Ectodermal cell (in vitro differentiated cells): ENCODE measurements around the gene LCN15.
"Not testable (repeated sequence)": the region's sequence is repeated elsewhere in the genome, so short reads cannot be mapped to it uniquely, and the experiment has no call there.

Experiments
- H3K27ac ChIP-seq: 2 replicates; pipeline ENCODE4 v1.7.0; 2013; ENCODE audit warnings: mild to moderate bottlenecking, low read depth, low read length; ENCODE audit not compliant: insufficient read depth, poor library complexity, severe bottlenecking
- H3K27me3 ChIP-seq: 2 replicates; pipeline ENCODE4 v1.7.0; 2013; ENCODE audit warnings: mild to moderate bottlenecking, low read length; ENCODE audit not compliant: insufficient read depth, control insufficient read depth, poor library complexity, severe bottlenecking
- H3K36me3 ChIP-seq: one replicate; pipeline ENCODE4 v1.7.0; 2013; ENCODE audit warnings: low read length; ENCODE audit not compliant: control insufficient read depth, insufficient read depth
- H3K4me1 ChIP-seq: one replicate; pipeline ENCODE4 v1.7.0; 2013; ENCODE audit warnings: low read length; ENCODE audit not compliant: control insufficient read depth, insufficient read depth
- H3K4me3 ChIP-seq: 2 replicates; pipeline ENCODE4 v1.7.0; 2013; ENCODE audit warnings: low read depth, low read length, control low read depth; ENCODE audit not compliant: insufficient read depth
- H3K9me3 ChIP-seq: 2 replicates; pipeline ENCODE4 v1.7.0; 2013; ENCODE audit warnings: mild to moderate bottlenecking, low read length, moderate library complexity; ENCODE audit not compliant: control insufficient read depth
- WGBS, 2 experiments: methylation state at CpG; one replicate each; pipeline ENCODE4 v1.1.7; 2013; ENCODE audit warnings: missing lambda C conversion rate in 2 of 2; 5-methylcytosine and 5-hydroxymethylcytosine counted together

The LCN15 gene

GRCh38 chr9:136786983-136787382, 22.7 kb upstream of the LCN15 start:
- H3K27ac ChIP-seq, H3K4me3 ChIP-seq, H3K27me3 ChIP-seq, H3K9me3 ChIP-seq, H3K4me1 ChIP-seq, H3K36me3 ChIP-seq: not testable (repeated sequence)
- WGBS, 2 experiments, result 56 to 70% methylated on average over 4 of the region's 4 CpGs

- Histone ChIP-seq H3K27me3 (no peaks in the 10 kb centered on the region), H3K9me3 (no peaks in the 10 kb centered on the region), H3K4me1 (peaks cover 8% of the 10 kb centered on the region), H3K36me3 (no peaks in the 10 kb centered on the region), H3K27ac (no peak overlapping the region), H3K4me3 (no peak overlapping the region)
- 80 to 83% methylated on average over 10 of the region's 10 CpGs for WGBS, 2 experiments
These were observed 22.1 kb upstream of the LCN15 start for GRCh38 chr9:136786451-136786850.

- WGBS, 2 experiments, result 92 to 93% methylated on average over 23 of the region's 23 CpGs
- H3K9me3 ChIP-seq, H3K36me3 ChIP-seq, H3K27ac ChIP-seq, H3K4me3 ChIP-seq, H3K27me3 ChIP-seq, H3K4me1 ChIP-seq: not testable (repeated sequence)
These were observed 21.4 kb upstream of the LCN15 start for GRCh38 chr9:136785565-136786355.

GRCh38 chr9:136784997-136785361, 20.7 kb upstream of the LCN15 start:
- no peaks in the 10 kb centered on the region for H3K36me3 ChIP-seq
- H3K4me1 ChIP-seq, result peaks cover 2% of the 10 kb centered on the region
- H3K27me3 ChIP-seq, result no peaks in the 10 kb centered on the region
- 91 to 96% methylated on average over 6 of the region's 6 CpGs for WGBS, 2 experiments
- H3K9me3 ChIP-seq, result no peaks in the 10 kb centered on the region
- H3K4me3 ChIP-seq, result no peak overlapping the region
- no peak overlapping the region for H3K27ac ChIP-seq

GRCh38 chr9:136784249-136784996, 20.1 kb upstream of the LCN15 start:
- Histone ChIP-seq H3K27me3 (no peaks in the 10 kb centered on the region), H3K27ac (no peak overlapping the region), H3K4me3 (no peak overlapping the region), H3K9me3 (no peaks in the 10 kb centered on the region), H3K36me3 (no peaks in the 10 kb centered on the region), H3K4me1 (no peaks in the 10 kb centered on the region)
- 71 to 81% methylated on average over 9 of the region's 9 CpGs for WGBS, 2 experiments

GRCh38 chr9:136782452-136782851, 18.1 kb upstream of the LCN15 start:
- H3K27ac ChIP-seq, result no peak overlapping the region
- no peaks in the 10 kb centered on the region for H3K4me1 ChIP-seq
- no peak overlapping the region for H3K4me3 ChIP-seq
- no peaks in the 10 kb centered on the region for H3K36me3 ChIP-seq
- 91 to 97% methylated on average over 3 of the region's 3 CpGs for WGBS, 2 experiments
- H3K27me3 ChIP-seq, result peaks cover 10% of the 10 kb centered on the region
- no peaks in the 10 kb centered on the region for H3K9me3 ChIP-seq

- Histone ChIP-seq H3K4me3 (no peak overlapping the region), H3K27ac (no peak overlapping the region), H3K36me3 (no peaks in the 10 kb centered on the region), H3K4me1 (no peaks in the 10 kb centered on the region), H3K27me3 (peaks cover 10% of the 10 kb centered on the region), H3K9me3 (no peaks in the 10 kb centered on the region)
- 72 to 73% methylated on average over 5 of the region's 5 CpGs for whole genome bisulfite sequencing, 2 experiments
These were observed 15.5 kb upstream of the LCN15 start for GRCh38 chr9:136779808-136780207.

- Histone ChIP-seq H3K4me1 (no peaks in the 10 kb centered on the region), H3K27me3 (peaks cover 10% of the 10 kb centered on the region), H3K4me3 (no peak overlapping the region), H3K9me3 (no peaks in the 10 kb centered on the region), H3K27ac (no peak overlapping the region), H3K36me3 (no peaks in the 10 kb centered on the region)
- WGBS, 2 experiments, result 84 to 86% methylated on average over 14 of the region's 14 CpGs
These were observed 13.0 kb upstream of the LCN15 start for GRCh38 chr9:136777359-136777758.

GRCh38 chr9:136776947-136777346, 12.6 kb upstream of the LCN15 start:
- Histone ChIP-seq H3K4me1 (no peaks in the 10 kb centered on the region), H3K27ac (no peak overlapping the region), H3K36me3 (no peaks in the 10 kb centered on the region), H3K4me3 (no peak overlapping the region), H3K27me3 (peaks cover 10% of the 10 kb centered on the region), H3K9me3 (no peaks in the 10 kb centered on the region)
- 90% methylated on average over 7 of the region's 7 CpGs for WGBS, 2 experiments

GRCh38 chr9:136775191-136775590, 10.9 kb upstream of the LCN15 start:
- H3K4me3 ChIP-seq, result no peak overlapping the region
- no peak overlapping the region for H3K27ac ChIP-seq
- no peaks in the 10 kb centered on the region for H3K4me1 ChIP-seq
- H3K27me3 ChIP-seq, result peaks cover 10% of the 10 kb centered on the region
- WGBS, 2 experiments, result 93 to 94% methylated on average over 6 of the region's 6 CpGs
- no peaks in the 10 kb centered on the region for H3K36me3 ChIP-seq
- no peaks in the 10 kb centered on the region for H3K9me3 ChIP-seq
